DOHH2 (cell line): ENCODE measurements around the gene DOK7.

Experiments
- H3F3A ChIP-seq: fragments of 200-600 bp; sonication (generic), shearing (Covaris generic); 2 replicates; pipeline ENCODE4 v1.6.0; 2016; ENCODE audit warnings: antibody characterized with exemption, mild to moderate bottlenecking; ENCODE audit not compliant: control insufficient read depth, insufficient read depth
- H3K27ac ChIP-seq: fragments of 200-600 bp; sonication (generic); 2 replicates; pipeline ENCODE4 v1.5.1; 2014; ENCODE audit warnings: low read depth, mild to moderate bottlenecking, low read length, moderate library complexity
- H3K27me3 ChIP-seq: fragments of 200-600 bp; sonication (generic); 2 replicates; pipeline ENCODE4 v1.6.1; 2014; ENCODE audit warnings: mild to moderate bottlenecking, low read length, mixed read lengths; ENCODE audit not compliant: control insufficient read depth
- H3K36me3 ChIP-seq: fragments of 200-600 bp; sonication (generic); 2 replicates; pipeline ENCODE4 v1.6.1; 2014; ENCODE audit warnings: mild to moderate bottlenecking, low read length, moderate library complexity, mixed read lengths; ENCODE audit not compliant: control insufficient read depth
- H3K4me1 ChIP-seq: fragments of 200-600 bp; sonication (generic); 2 replicates; pipeline ENCODE4 v1.6.1; 2014; ENCODE audit warnings: mild to moderate bottlenecking, low read length, mixed read lengths; ENCODE audit not compliant: control insufficient read depth
- H3K4me2 ChIP-seq: fragments of 200-600 bp; sonication (generic); 2 replicates; pipeline ENCODE4 v1.6.0; 2014; ENCODE audit warnings: mild to moderate bottlenecking, low read length, moderate library complexity
- H3K4me3 ChIP-seq: fragments of 200-600 bp; sonication (generic); 2 replicates; pipeline ENCODE4 v1.5.1; 2014; ENCODE audit warnings: mild to moderate bottlenecking, low read length, mixed read lengths
- H3K79me2 ChIP-seq: fragments of 200-600 bp; sonication (generic); 2 replicates; pipeline ENCODE4 v1.6.1; 2014; ENCODE audit warnings: mild to moderate bottlenecking, low read length, mixed read lengths; ENCODE audit not compliant: control insufficient read depth
- H3K9me2 ChIP-seq: fragments of 200-600 bp; sonication (generic); replicated peaks from 2 replicates; pipeline ENCODE4 v1.6.1; 2014; ENCODE audit warnings: mild to moderate bottlenecking, low read length, mixed read lengths; ENCODE audit not compliant: control insufficient read depth
- H3K9me3 ChIP-seq: fragments of 200-600 bp; sonication (generic); 2 replicates; pipeline ENCODE4 v1.6.1; 2014; ENCODE audit warnings: antibody characterized with exemption, low read length, mixed read lengths; ENCODE audit not compliant: control insufficient read depth, insufficient read depth
- H4K20me1 ChIP-seq: fragments of 200-600 bp; sonication (generic); 2 replicates; pipeline ENCODE4 v1.6.0; 2014; ENCODE audit warnings: low read depth, mild to moderate bottlenecking, antibody characterized with exemption, low read length, moderate library complexity; ENCODE audit not compliant: control insufficient read depth, insufficient read depth
- CTCF ChIP-seq: fragments of 200-600 bp; sonication (generic); IDR thresholded peaks from one replicate; pipeline ENCODE4 v1.5.1; 2014; ENCODE audit warnings: antibody characterized with exemption, mild to moderate bottlenecking, low read depth, low read length; ENCODE audit not compliant: poor library complexity, severe bottlenecking
- EZH2phosphoT487 ChIP-seq: fragments of 200-600 bp; sonication (generic); IDR thresholded peaks from 2 replicates; pipeline ENCODE4 v1.6.1; 2017; ENCODE audit warnings: borderline replicate concordance, mild to moderate bottlenecking, antibody characterized with exemption, low read length, moderate library complexity, mixed read lengths

The DOK7 gene

GRCh38 chr4:3479358-3480101, 16.4 kb downstream of the DOK7 start:
- H3K9me3 ChIP-seq, result no peaks in the 10 kb centered on the region
- peaks cover 8% of the 10 kb centered on the region for H3K4me1 ChIP-seq
- no peaks in the 10 kb centered on the region for H3K36me3 ChIP-seq
- no peaks in the 10 kb centered on the region for H3F3A ChIP-seq
- no peak overlapping the region for H3K4me3 ChIP-seq
- TF ChIP-seq CTCF (no peak), EZH2phosphoT487 (no peak)
- no peaks in the 10 kb centered on the region for H3K9me2 ChIP-seq
- peaks cover 29% of the 10 kb centered on the region for H3K27me3 ChIP-seq
- no peak overlapping the region for H3K27ac ChIP-seq
- H4K20me1 ChIP-seq, result no peaks in the 10 kb centered on the region
- H3K79me2 ChIP-seq, result no peaks in the 10 kb centered on the region
- H3K4me2 ChIP-seq, result no peak overlapping the region

GRCh38 chr4:3480528-3481112, 17.5 kb downstream of the DOK7 start:
- H3K4me3 ChIP-seq, result no peak overlapping the region
- H3K27me3 ChIP-seq, result peaks cover 40% of the 10 kb centered on the region
- no peak overlapping the region for H3K27ac ChIP-seq
- no peaks in the 10 kb centered on the region for H3K36me3 ChIP-seq
- H3K4me1 ChIP-seq, result peaks cover 19% of the 10 kb centered on the region
- H3K79me2 ChIP-seq, result no peaks in the 10 kb centered on the region
- no peaks in the 10 kb centered on the region for H4K20me1 ChIP-seq
- H3K9me2 ChIP-seq, result no peaks in the 10 kb centered on the region
- H3K4me2 ChIP-seq, result no peak overlapping the region
- no peaks in the 10 kb centered on the region for H3F3A ChIP-seq
- no peaks in the 10 kb centered on the region for H3K9me3 ChIP-seq
- no peak for TF ChIP-seq EZH2phosphoT487
- peak; percentile 95 for TF ChIP-seq CTCF

GRCh38 chr4:3481113-3481531, 18.0 kb downstream of the DOK7 start:
- Histone ChIP-seq H3K36me3 (no peaks in the 10 kb centered on the region), H3K4me1 (peaks cover 24% of the 10 kb centered on the region), H3K27ac (no peak overlapping the region), H3F3A (no peaks in the 10 kb centered on the region), H3K4me2 (no peak overlapping the region), H3K9me2 (no peaks in the 10 kb centered on the region), H3K27me3 (peaks cover 45% of the 10 kb centered on the region), H3K79me2 (no peaks in the 10 kb centered on the region), H3K9me3 (no peaks in the 10 kb centered on the region), H3K4me3 (no peak overlapping the region), H4K20me1 (no peaks in the 10 kb centered on the region)
- TF ChIP-seq EZH2phosphoT487, result no peak
- TF ChIP-seq CTCF, result no peak
